Measurements from ENCODE around the gene RBM34.
"Not testable (repeated sequence)": the region's sequence is repeated elsewhere in the genome, so short reads cannot be mapped to it uniquely, and the experiment has no call there.

RBM34 gene

DNA sequence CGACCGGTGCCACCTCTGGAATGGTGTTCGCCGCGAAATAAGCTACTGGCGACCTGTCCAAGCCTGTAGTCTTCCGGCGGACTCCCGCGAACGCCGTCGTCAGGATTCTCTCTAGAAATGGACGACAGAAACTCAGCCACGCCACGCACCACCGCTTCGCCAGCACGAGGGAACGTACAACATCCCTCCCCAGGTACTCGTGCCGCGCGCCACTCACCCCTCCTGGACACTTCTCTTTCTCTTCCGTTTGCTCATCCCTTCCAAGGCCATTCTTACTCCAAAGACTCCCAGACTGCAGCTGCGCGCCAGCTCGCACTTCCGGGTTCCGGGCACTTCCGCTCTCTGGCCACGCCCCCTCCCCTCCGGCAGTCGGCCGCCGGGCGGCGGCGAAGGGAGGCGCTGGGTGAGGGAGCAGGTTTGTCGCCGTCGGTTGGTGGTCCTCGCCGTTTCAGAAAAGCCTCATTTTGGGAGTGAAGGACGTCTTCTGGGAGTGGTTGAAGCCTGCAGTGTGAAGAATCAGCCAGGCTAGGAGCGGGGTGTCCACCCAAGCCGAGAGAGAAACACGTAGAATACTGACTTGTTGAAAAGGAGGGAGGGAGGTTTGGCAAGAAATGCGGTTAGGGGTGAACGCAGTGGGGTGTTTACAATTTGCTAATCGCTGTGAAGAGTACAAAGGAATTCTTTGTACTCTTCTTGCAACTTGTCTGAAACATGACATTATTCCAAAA lies at the start of gene RBM34:
Gene RBM34, minus strand, starts transcription at position 294 of the 728 bp plus-strand sequence. Its CDS starts 24 bp downstream, at position 270.
- peak; percentile 67 for DNase-seq (ENCODE audit: low read depth, low spot score)

DNA sequence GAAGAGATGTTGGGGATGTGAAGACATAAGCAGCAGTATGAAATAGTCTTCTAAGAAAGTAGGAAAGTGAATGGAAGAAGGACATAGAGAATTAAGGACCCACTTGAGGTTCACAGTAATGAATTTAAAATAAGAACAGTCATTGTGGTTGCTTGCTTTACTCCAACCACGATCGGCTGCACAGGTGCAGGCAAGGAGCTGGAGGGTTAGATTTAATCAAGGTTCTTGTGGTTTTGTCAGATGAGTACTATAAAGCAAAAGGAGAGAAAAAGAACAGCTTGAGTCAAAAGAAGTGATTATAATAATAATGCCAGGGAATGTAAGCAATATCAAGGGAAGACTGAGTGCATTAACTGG lies 46.1 kb upstream of the RBM34 start:
- no peak for DNase-seq (ENCODE audit: low read depth, low spot score)

DNA sequence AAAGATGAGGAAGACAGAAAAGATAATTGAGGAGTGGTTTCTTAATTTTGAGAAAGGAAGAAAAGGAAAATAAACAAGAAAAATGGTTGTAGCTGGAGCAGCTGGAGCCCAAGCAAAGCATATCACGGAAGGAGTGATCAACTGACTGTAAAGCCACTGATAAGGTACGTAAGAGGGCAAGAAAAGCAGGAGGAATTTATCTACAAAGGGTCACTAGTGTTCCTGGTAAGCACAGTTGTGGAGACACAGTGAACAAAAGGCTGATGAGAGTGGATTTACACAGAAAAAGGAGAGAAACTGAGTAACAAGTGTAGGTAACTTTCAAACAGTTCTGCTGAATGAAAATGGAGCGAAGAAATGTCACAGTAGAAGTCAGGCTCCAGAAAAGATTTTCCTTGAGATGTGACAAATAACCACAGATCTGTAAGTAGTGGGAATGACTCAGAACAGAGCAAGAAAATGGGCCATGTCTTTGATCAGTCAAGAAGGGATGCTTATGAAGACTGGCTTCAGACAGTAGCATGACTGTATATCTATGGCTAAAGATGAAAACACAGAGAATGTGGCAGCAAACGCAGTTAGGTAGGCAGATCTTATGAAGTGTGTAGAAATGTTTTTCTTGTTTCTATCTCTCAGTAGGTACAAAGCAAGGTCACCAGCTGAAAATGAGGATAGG lies 45.6 kb upstream of the RBM34 start:
- no peak for DNase-seq (ENCODE audit: low read depth, low spot score)

DNA sequence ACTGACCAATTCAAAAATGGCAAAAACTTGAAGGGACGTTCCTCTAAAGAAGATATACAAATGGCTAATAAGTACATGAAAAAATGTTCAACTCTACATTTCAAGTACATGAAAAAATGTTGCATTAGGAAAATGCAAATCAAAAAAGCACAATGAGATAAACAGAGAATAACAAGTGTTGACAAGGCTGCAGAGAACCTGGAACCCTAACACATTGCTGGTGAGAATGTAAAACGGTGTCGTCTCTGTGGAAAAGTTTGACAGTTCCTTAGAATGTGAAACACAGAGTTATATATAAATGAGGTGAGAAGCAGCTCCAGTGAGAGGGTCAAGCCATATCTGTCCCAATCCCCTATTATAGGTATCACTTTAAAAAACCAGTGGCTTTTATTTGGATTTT lies 44.6 kb upstream of the RBM34 start:
- DNase-seq (ENCODE audit: low read depth, low spot score), result no peak

- no peak for DNase-seq (ENCODE audit: low read depth, low spot score)
Observed at GRCh38 chr1:235203428-235203827, 42.4 kb upstream of the RBM34 start.

DNA sequence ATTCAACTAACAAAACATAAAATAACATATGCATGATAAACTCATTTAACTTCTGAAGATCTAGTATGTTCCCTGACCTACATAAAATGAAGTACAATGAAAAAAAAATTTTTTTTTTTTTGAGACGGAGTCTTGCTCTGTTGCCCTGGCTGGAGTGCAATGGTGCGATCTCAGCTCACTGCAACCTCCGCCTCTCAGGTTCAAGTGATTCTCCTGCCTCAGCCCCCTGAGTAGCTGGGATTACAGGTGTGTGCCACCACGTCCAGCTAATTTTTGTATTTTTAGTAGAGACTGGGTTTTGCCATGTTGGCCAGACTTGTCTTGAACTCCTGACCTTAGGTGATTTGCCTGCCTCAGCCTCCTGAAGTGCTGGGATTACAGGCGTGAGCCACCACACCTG lies 41.4 kb upstream of the RBM34 start:
- DNase-seq (ENCODE audit: low read depth, low spot score), result not testable (repeated sequence)

GRCh38 chr1:235199441-235199840 lies 38.4 kb upstream of the RBM34 start:
- peak; percentile 58 for DNase-seq (ENCODE audit: low read depth, low spot score)

GRCh38 chr1:235190431-235190830 lies 29.4 kb upstream of the RBM34 start:
- DNase-seq (ENCODE audit: low read depth, low spot score), result no peak

DNA sequence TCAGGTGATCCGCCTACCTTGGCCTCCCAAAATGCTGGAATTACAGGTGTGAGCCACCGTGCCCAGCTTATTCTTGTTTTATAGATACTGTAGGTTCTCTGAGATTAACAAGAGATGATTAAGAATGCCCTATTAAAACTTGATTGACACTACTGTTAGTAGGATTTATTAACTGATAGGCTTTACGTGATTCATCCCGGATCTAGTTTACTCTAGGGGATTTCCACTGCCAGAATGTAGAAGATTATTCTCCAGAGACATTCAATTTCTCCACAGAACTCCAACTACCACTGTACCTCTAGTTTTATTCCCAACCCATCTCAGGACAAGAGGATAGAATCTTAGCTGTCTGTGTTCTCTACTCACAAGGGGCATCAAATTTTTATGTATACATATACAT lies 26.3 kb upstream of the RBM34 start:
- no peak for DNase-seq (ENCODE audit: low read depth, low spot score)

GRCh38 chr1:235181561-235182245 lies 20.7 kb upstream of the RBM34 start:
- DNase-seq (ENCODE audit: low read depth, low spot score), result no peak

- DNase-seq (ENCODE audit: low read depth, low spot score), result no peak
Observed at GRCh38 chr1:235180916-235181460, 19.9 kb upstream of the RBM34 start.

DNA sequence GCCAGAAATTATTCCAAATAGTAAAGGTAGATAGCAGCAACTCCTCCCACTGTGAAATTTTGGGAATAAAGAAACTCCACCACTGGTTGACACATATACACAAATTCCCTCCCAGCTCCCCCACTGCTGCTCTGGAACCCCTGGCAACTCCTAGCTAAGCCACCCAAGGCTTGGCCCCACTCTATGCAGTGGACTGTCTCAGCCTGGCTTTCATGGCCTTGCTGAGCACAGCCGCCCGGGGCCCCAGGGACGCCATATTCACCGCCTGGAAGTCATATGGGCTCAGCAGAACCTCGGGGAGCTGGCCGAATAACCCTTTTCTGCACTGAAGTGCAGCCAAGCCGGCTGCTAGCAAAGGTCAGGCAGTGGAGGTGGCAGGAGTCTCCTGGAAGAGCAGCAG lies 15.4 kb upstream of the RBM34 start:
- no peak for DNase-seq (ENCODE audit: low read depth, low spot score)

DNA sequence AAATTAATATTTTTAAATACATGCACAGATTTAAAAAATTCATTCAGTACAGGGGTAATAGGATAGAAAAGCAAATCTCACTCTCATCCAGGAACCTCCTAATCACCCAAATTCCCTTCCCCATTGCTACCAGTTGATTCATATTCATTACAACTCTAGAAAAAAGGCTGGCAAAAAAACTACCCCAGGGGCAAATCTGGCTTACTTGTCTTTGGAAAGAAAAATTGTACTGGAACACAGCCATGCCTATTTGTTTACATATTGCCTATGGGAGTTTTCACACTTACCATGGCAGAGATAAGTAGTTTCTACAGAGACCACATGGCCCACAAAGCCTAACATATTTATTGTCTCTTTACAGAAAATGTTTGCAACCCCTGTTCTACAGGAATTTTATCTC lies 8.9 kb upstream of the RBM34 start:
- no peak for DNase-seq (ENCODE audit: low read depth, low spot score)

DNA sequence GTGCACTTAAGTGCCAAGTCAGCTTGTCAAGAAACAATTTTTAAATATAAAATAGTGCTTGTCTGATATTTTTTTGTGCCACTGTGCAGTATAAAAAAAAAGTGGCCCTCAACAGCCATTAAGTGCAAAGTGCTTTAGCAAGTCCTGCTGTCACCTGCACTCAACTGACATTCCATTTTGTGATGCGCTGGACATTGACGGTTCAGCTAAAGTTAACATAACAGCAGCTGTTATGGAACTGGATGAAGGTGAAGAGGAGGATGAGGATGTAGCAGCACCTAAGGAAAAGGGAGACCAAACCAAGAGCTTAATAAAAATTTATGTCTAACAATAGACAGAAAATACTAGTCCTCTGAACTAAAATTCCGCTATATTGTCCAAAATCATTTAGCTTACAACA lies 7.3 kb upstream of the RBM34 start:
- DNase-seq (ENCODE audit: low read depth, low spot score), result no peak

DNA sequence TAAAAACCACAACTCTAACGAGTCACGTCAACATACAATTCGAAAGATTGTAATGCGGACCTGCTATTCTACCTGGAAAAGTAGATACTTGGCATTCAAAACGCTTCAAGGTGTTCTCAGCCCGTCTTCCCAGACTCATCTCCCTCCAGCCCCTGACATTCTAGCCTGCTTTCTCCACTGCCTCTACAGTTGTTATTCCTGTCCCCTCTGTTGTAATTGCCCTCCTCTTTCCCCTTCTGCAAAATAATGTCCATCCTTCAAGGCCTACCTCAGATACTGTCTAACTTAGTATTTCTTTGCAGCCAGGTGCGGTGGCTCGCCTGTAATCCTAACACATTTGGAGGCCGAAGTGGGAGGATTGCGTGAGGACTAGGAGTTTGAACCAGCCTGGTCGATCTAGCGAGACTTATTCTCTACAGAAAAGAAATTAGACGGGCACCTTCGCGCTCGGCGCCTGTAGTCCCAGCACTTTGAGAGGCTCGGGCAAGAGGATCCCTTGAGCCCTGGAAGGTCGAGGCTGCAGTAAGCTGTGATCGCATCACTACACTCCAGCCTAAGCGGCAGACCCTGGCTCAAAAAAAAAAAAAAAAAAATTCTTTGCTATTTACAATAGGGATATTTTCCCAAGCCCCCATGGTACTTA lies 756 bp upstream of the RBM34 start:
- DNase-seq (ENCODE audit: low read depth, low spot score), result no peak

DNA sequence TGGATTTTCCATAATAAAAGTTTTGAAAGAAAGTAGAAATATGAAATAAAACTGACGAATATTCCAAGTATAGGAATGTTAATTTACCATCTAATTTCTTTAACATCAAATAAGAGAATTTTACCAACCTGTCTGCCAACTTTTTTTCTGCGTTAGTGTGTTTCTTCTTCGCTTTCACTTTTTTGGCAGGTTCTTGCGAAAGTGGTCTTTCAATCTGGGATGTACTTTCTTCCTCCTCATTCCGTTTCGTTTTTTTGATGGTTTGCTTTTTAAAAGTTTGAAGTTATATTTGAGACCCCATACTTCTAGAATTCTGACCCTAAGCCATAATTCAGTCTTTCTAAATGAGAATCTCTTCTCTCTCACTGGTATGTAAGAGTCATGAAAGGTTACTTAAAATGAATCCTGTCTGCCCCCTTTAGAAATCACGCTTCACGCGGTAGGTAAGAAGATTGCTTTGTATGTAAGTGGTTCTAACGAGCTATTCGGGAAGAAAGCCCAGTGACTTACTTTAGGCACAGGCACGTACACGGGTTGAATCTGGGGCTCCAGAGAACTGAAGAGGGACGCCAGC lies 580 bp downstream of the RBM34 start:
- DNase-seq (ENCODE audit: low read depth, low spot score), result peak; percentile 33

DNA sequence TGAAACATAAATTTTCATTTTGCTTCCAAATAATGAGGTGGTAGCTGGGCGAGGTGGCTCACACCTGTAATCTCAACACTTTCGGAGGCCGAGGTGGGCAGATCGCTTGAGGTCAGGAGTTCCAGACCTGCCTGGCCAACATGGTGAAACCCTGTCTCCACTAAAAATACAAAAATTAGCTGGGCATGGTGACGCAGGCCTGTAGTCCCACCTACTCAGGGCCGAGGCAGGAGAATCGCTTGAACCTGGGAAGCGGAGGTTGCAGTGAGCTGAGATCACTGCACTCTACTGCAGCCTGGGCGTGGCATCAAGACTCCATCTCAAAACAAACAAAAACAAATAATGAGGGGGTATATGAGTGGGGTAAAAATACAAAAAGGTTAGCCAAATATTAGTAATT lies 1.1 kb downstream of the RBM34 start:
- DNase-seq (ENCODE audit: low read depth, low spot score), result not testable (repeated sequence)

- DNase-seq (ENCODE audit: low read depth, low spot score), result not testable (repeated sequence)
Observed at GRCh38 chr1:235159284-235159683, 1.8 kb downstream of the RBM34 start.

DNA sequence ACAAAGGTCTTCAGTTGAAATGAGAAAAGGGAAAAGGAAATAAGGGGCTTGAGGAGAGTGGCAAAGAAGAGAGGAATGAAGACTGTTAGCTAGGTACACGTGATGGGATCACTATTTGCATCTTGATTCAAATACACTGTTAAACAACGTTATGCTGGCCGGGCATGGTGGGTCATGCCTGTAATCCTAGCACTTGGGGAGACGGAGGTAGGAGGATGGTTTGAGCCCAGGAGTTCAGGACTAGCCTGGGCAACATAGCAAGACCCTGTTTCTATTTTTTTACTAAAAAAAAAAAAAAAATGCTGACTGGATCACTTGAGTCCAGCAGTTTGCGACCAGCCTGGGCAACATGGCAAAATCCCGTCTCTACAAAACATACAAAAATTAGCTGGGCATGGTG lies 2.4 kb downstream of the RBM34 start:
- no peak for DNase-seq (ENCODE audit: low read depth, low spot score)

DNA sequence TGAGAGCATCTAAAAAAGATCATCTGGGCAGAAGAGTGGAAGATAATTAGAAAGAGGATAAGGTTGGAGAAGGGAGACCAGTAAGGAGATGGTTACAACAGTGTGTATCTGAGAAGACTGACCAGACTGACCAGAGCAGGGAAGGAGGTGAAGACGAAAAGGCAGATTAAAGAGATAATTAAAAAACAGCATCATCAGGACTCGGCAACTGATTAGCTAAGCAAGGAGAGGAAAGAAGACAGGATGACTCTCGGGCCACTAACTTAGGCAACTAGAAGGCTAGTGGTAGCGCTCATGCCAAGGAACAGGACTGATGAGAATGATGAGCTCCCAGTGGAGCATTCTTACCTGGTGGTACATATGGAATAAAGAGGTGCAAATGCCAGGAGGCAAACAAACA lies 3.9 kb downstream of the RBM34 start:
- no peak for DNase-seq (ENCODE audit: low read depth, low spot score)

DNA sequence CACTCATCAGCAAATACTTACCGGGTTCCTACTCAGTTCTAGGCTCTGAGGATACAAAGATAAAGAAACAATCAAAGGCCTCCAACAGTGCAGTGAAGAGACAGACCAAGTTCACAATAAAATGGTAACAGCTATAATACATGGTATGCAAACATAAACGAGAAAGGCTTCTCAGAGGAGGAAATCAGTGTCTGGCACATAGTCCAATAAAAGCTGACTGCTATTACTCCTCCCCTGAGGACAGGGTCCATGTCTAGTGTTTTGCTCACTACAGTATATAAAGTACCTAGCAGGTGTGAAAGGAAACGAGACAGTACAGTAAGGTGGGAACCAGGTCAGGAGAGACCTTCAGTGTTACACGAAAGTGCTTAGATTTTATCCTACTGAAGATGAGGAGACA lies 4.3 kb downstream of the RBM34 start:
- no peak for DNase-seq (ENCODE audit: low read depth, low spot score)

DNA sequence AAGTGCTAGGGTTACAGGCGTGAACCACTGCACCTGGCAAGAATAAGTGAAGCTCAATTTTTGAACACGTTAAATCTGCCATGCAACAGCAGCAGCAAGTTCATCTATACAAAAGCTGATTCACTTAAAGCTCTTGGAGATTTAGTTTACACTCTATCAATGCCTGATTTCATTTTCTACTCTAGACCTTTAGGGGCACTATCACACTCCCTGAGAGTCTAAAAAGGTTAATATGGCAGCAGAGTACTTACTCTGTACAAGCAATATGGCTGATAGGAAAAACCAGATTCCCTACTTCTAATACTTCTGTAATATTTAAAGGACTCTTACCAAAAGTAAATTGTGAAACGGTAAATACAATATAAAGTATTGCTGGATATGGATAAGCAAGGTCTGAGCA lies 4.8 kb downstream of the RBM34 start:
- DNase-seq (ENCODE audit: low read depth, low spot score), result no peak
